Neuronal stem cell (in vitro differentiated cells): Measurements from ENCODE around the gene UBXN4.
"Not testable (repeated sequence)": the region's sequence is repeated elsewhere in the genome, so short reads cannot be mapped to it uniquely, and the experiment has no call there.

Experiments used
- DNase-seq: peaks from one replicate; pipeline ENCODE4 v3.0.0-alpha.2; 2013; ENCODE audit warnings: low spot score
- H2AFZ ChIP-seq: one replicate; pipeline ENCODE4 v1.6.1; 2013; ENCODE audit warnings: mild to moderate bottlenecking, low read length, inconsistent platforms
- H2AK5ac ChIP-seq: 2 replicates; pipeline ENCODE4 v1.6.1; 2013; ENCODE audit warnings: low read depth, mild to moderate bottlenecking, inconsistent platforms, low read length, moderate library complexity, mixed read lengths
- H2BK120ac ChIP-seq: 2 replicates; pipeline ENCODE4 v1.6.1; 2013; ENCODE audit warnings: low read depth, mild to moderate bottlenecking, inconsistent platforms, low read length, moderate library complexity, mixed read lengths
- H2BK12ac ChIP-seq: one replicate; pipeline ENCODE4 v1.6.1; 2013; ENCODE audit warnings: low read length, inconsistent platforms
- H2BK15ac ChIP-seq: 2 replicates; pipeline ENCODE4 v1.6.1; 2013; ENCODE audit warnings: mild to moderate bottlenecking, low read length, inconsistent platforms, mixed read lengths
- H2BK5ac ChIP-seq: one replicate; pipeline ENCODE4 v1.6.1; 2013; ENCODE audit warnings: inconsistent platforms, mild to moderate bottlenecking, low read length, moderate library complexity
- H3K14ac ChIP-seq: one replicate; pipeline ENCODE4 v1.6.1; 2013; ENCODE audit warnings: low read length, inconsistent platforms
- H3K18ac ChIP-seq: 2 replicates; pipeline ENCODE4 v1.6.1; 2013; ENCODE audit warnings: low read length, inconsistent platforms
- H3K23ac ChIP-seq: 2 replicates; pipeline ENCODE4 v1.6.1; 2013; ENCODE audit warnings: low read depth, mild to moderate bottlenecking, mixed read lengths, low read length, inconsistent platforms; ENCODE audit not compliant: poor library complexity
- H3K27ac ChIP-seq: replicated peaks from 3 replicates; pipeline ENCODE4 v1.5.1; 2013; ENCODE audit warnings: low read length, inconsistent platforms
- H3K27me3 ChIP-seq, 3 experiments: 2 replicates each; pipeline ENCODE4 v1.6.1; 2013; ENCODE audit warnings: low read length in 3 of 3, mild to moderate bottlenecking in 2 of 3, inconsistent platforms in 1 of 3, low read depth in 1 of 3, mixed read lengths in 1 of 3, moderate library complexity in 1 of 3; ENCODE audit not compliant: control insufficient read depth in 3 of 3, insufficient read depth in 3 of 3
- H3K36me3 ChIP-seq, 2 donors: replicated peaks in 1 of 2; 2 replicates each; pipeline ENCODE4 v1.6.1; 2013; ENCODE audit warnings: low read length in 2 of 2; ENCODE audit not compliant: control insufficient read depth in 2 of 2, insufficient read depth in 2 of 2
- H3K4ac ChIP-seq: 2 replicates; pipeline ENCODE4 v1.6.1; 2013; ENCODE audit warnings: inconsistent platforms, mild to moderate bottlenecking, low read length, moderate library complexity
- H3K4me1 ChIP-seq, 2 donors: 1 replicate in 1 of 2; 2 replicates in 1 of 2; pipeline ENCODE4 v1.6.1; 2013; ENCODE audit warnings: low read length in 2 of 2, low read depth in 1 of 2; ENCODE audit not compliant: control insufficient read depth in 2 of 2, insufficient read depth in 1 of 2
- H3K4me2 ChIP-seq: one replicate; pipeline ENCODE4 v1.6.1; 2013; ENCODE audit warnings: mild to moderate bottlenecking, low read length, inconsistent platforms; ENCODE audit not compliant: insufficient read depth, poor library complexity, severe bottlenecking
- H3K4me3 ChIP-seq, 2 donors: 2 replicates each; pipeline ENCODE4 v1.5.1; 2013; ENCODE audit warnings: low read length in 2 of 2, mild to moderate bottlenecking in 2 of 2, inconsistent platforms in 1 of 2, moderate library complexity in 1 of 2
- H3K79me1 ChIP-seq: one replicate; pipeline ENCODE4 v1.6.1; 2013; ENCODE audit warnings: low read depth, mild to moderate bottlenecking, inconsistent platforms, low read length, moderate library complexity
- H3K9ac ChIP-seq: one replicate; pipeline ENCODE4 v1.6.1; 2013; ENCODE audit warnings: mild to moderate bottlenecking, low read depth, low read length, inconsistent platforms; ENCODE audit not compliant: poor library complexity
- H3K9me3 ChIP-seq, 2 donors: replicated peaks in 1 of 2; 2 replicates each; pipeline versions ENCODE3 to v1.6.1; 2013; ENCODE audit warnings: low read length in 2 of 2, mild to moderate bottlenecking in 2 of 2, inconsistent platforms in 1 of 2, low read depth in 1 of 2, mixed read lengths in 1 of 2, moderate library complexity in 1 of 2; ENCODE audit not compliant: control insufficient read depth in 2 of 2, insufficient read depth in 1 of 2
- H4K8ac ChIP-seq: one replicate; pipeline ENCODE4 v1.6.1; 2013; ENCODE audit warnings: low read depth, mild to moderate bottlenecking, inconsistent platforms, low read length, moderate library complexity
- H4K91ac ChIP-seq: one replicate; pipeline ENCODE4 v1.6.1; 2013; ENCODE audit warnings: low read length, low read depth, mild to moderate bottlenecking, inconsistent platforms; ENCODE audit not compliant: poor library complexity
- WGBS, 2 donors: extraction: QIAGEN DNeasy Blood & Tissue Kit; methylation state at CpG; one replicate each; pipeline ENCODE4 v1.1.7; 2013; ENCODE audit warnings: missing lambda C conversion rate in 2 of 2, mixed read lengths in 1 of 2; ENCODE audit not compliant: insufficient read length in 2 of 2, insufficient replicate concordance in 1 of 2; ENCODE audit errors: extremely low coverage in 2 of 2; 5-methylcytosine and 5-hydroxymethylcytosine counted together

The UBXN4 gene

GRCh38 chr2:135807874-135808273, 66.2 kb downstream of the UBXN4 start:
- H2BK15ac ChIP-seq, H3K36me3 ChIP-seq, H4K8ac ChIP-seq, H2AK5ac ChIP-seq, H4K91ac ChIP-seq, H2BK120ac ChIP-seq, H3K14ac ChIP-seq, H3K4me3 ChIP-seq, H3K4me2 ChIP-seq, H3K4me1 ChIP-seq, H3K4ac ChIP-seq, H3K23ac ChIP-seq, H3K9me3 ChIP-seq, H3K27me3 ChIP-seq, H2BK12ac ChIP-seq, H3K18ac ChIP-seq, H3K9ac ChIP-seq, H2AFZ ChIP-seq, H3K79me1 ChIP-seq, DNase-seq, H2BK5ac ChIP-seq, H3K27ac ChIP-seq: not testable (repeated sequence)
- WGBS, 2 donors, result no CpG with 5 or more reads among the region's 3 CpGs

- no peak for DNase-seq
- H3K27ac ChIP-seq, result no peak overlapping the region
- H2BK5ac ChIP-seq, result no peak overlapping the region
- no peaks in the 10 kb centered on the region for H3K27me3 ChIP-seq
- no peak overlapping the region for H2BK12ac ChIP-seq
- H2BK120ac ChIP-seq, result no peak overlapping the region
- no peak overlapping the region for H4K8ac ChIP-seq
- no peaks in the 10 kb centered on the region for H3K9me3 ChIP-seq
- WGBS, 2 donors, result no CpG with 5 or more reads among the region's 2 CpGs
- no peaks in the 10 kb centered on the region for H3K4me1 ChIP-seq
- no peaks in the 10 kb centered on the region for H3K79me1 ChIP-seq
- H4K91ac ChIP-seq, result no peak overlapping the region
- H3K23ac ChIP-seq, result no peak overlapping the region
- no peak overlapping the region for H2AFZ ChIP-seq
- no peaks in the 10 kb centered on the region for H3K36me3 ChIP-seq
- H3K4me2 ChIP-seq, result no peak overlapping the region
- H3K18ac ChIP-seq, result no peak overlapping the region
- no peak overlapping the region for H3K4ac ChIP-seq
- no peak overlapping the region for H3K4me3 ChIP-seq
- H2BK15ac ChIP-seq, result no peak overlapping the region
- H2AK5ac ChIP-seq, result no peak overlapping the region
- H3K14ac ChIP-seq, result no peak overlapping the region
- H3K9ac ChIP-seq, result no peak overlapping the region
These were observed 71.4 kb downstream of the UBXN4 start for GRCh38 chr2:135812907-135813511.

GRCh38 chr2:135815269-135815668, 73.6 kb downstream of the UBXN4 start:
- WGBS, 2 donors, result no CpG with 5 or more reads among the region's 3 CpGs
- H2BK15ac ChIP-seq, result no peak overlapping the region
- H3K23ac ChIP-seq, result no peak overlapping the region
- no peak overlapping the region for H2BK120ac ChIP-seq
- H3K14ac ChIP-seq, result no peak overlapping the region
- no peak overlapping the region for H2AK5ac ChIP-seq
- no peak overlapping the region for H3K4me3 ChIP-seq
- no peak overlapping the region for H2BK12ac ChIP-seq
- H3K27ac ChIP-seq, result no peak overlapping the region
- H3K4ac ChIP-seq, result no peak overlapping the region
- no peaks in the 10 kb centered on the region for H3K79me1 ChIP-seq
- no peak overlapping the region for H3K4me2 ChIP-seq
- no peak overlapping the region for H4K8ac ChIP-seq
- no peak overlapping the region for H2AFZ ChIP-seq
- no peak for DNase-seq
- no peaks in the 10 kb centered on the region for H3K4me1 ChIP-seq
- H3K9ac ChIP-seq, result no peak overlapping the region
- no peaks in the 10 kb centered on the region for H3K9me3 ChIP-seq
- no peak overlapping the region for H4K91ac ChIP-seq
- H3K27me3 ChIP-seq, result no peaks in the 10 kb centered on the region
- no peak overlapping the region for H2BK5ac ChIP-seq
- H3K18ac ChIP-seq, result no peak overlapping the region
- no peaks in the 10 kb centered on the region for H3K36me3 ChIP-seq

- Histone ChIP-seq H3K79me1 (no peaks in the 10 kb centered on the region), H2BK120ac (no peak overlapping the region), H3K4me2 (no peak overlapping the region), H3K9ac (no peak overlapping the region), H3K18ac (peak overlapping the region; percentile 79), H3K36me3 (no peaks in the 10 kb centered on the region), H3K4ac (no peak overlapping the region), H3K14ac (peak overlapping the region; percentile 56), H4K8ac (no peak overlapping the region), H4K91ac (no peak overlapping the region), H2AK5ac (no peak overlapping the region), H3K27me3 (no peaks in the 10 kb centered on the region), H2BK5ac (no peak overlapping the region), H3K4me1 (no peaks in the 10 kb centered on the region), H2BK15ac (no peak overlapping the region), H3K9me3 (no peaks in the 10 kb centered on the region), H3K4me3 (peak overlapping the region in 1 of 2 donors; percentile 19), H3K27ac (no peak overlapping the region), H2BK12ac (no peak overlapping the region), H3K23ac (no peak overlapping the region), H2AFZ (peak overlapping the region; percentile 62)
- DNase-seq, result no peak
- WGBS, 2 donors, result no CpG with 5 or more reads among the region's 18 CpGs
These were observed 75.8 kb downstream of the UBXN4 start for GRCh38 chr2:135817466-135817865.
